ENCODE results near the gene MEGF8.

Gene MEGF8

GRCh38 chr19:42323852-42324654 lies 1.4 kb upstream of the MEGF8 start:
- H3K4me3 ChIP-seq (ENCODE audit: low read depth, low read length), result peak overlapping the region; percentile 47
- TF ChIP-seq CTCF (IDR thresholded peaks at IDR 0.05; ENCODE audit: insufficient read depth, low read depth, low read length, missing control alignments), result no peak
- DNase-seq (ENCODE audit: low read depth), result peak; percentile 27

DNA sequence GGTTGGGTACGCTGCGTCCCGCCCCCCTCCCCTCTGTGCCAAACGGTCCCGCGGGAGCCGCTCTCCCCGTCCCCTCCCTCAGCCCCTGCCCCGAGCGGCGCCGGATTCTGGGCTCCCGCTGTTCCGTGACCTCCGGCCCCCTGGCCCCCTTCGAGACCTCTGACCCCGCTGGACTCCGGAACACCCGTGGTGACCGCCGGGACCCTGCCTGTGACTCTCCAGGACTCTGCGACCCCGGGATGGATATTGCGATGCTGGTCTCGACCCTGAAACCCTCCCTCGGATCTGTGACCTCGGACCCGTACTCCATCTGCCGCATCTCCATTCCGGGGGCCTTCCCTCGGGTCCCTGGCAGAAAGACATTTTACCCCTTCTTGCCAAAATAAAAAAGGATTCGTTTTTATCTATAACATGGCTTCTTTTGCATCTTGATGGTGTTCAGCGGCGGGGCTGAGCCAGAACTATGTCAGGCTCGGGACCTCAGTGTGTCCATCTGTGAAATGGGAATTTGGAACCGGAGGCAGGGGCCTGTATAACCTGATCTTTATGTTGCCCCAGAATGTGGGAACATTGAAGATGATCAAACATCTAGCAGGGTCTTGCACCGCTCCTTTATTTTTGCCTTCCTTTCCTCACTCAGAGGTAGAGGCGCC lies 654 bp upstream of the MEGF8 start:
- peak overlapping the region; percentile 47 for H3K4me3 ChIP-seq (ENCODE audit: low read depth, low read length)
- no peak for TF ChIP-seq CTCF (IDR thresholded peaks at IDR 0.05; ENCODE audit: insufficient read depth, low read depth, low read length, missing control alignments)
- DNase-seq (ENCODE audit: low read depth), result no peak

DNA sequence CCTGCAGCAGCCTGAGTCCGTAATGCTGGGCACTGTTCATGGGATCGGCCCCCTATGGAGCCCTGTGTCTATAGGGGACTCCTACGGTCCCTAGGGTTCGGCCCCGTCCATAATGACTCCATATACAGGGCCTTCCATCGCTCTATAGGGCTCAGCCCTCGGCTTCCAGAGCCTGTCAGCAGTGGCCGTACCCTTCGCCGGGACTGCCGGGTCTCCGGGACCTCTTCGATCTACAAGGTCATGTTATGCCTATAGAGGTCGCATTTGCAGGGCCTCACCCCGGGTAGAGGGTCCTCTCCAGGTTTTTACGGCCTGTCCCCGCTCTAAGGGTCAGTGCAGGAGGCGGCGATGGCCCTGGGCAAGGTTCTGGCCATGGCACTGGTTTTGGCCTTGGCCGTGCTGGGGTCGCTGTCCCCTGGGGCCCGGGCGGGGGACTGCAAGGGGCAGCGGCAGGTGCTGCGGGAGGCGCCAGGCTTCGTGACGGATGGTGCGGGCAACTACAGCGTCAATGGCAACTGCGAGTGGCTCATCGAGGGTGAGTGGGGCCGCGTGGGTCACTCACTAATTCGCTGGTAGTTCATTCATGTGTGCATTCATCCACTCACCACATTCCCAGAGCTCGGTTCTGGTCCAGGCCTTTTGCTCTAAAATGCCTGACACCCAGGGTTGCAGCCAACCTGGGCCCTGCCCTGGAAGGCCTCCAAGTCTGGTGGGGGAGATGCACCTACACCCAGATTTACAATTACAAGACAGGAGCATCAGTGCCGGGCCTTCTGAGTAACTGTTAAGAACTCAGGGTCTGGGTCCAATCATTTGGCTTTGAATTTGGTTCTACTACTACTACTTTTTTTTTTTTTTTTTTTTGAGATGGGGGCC lies 699 bp downstream of the MEGF8 start:
- peak; percentile 47 for DNase-seq (ENCODE audit: low read depth)
- H3K4me3 ChIP-seq (ENCODE audit: low read depth, low read length), result peak overlapping the region; percentile 90
- TF ChIP-seq CTCF (IDR thresholded peaks at IDR 0.05; ENCODE audit: insufficient read depth, low read depth, low read length, missing control alignments), result peak; percentile 27

GRCh38 chr19:42326969-42327368 lies 1.5 kb downstream of the MEGF8 start:
- TF ChIP-seq CTCF (IDR thresholded peaks at IDR 0.05; ENCODE audit: insufficient read depth, low read depth, low read length, missing control alignments), result no peak
- no peak overlapping the region for H3K4me3 ChIP-seq (ENCODE audit: low read depth, low read length)
- no peak for DNase-seq (ENCODE audit: low read depth)

DNA sequence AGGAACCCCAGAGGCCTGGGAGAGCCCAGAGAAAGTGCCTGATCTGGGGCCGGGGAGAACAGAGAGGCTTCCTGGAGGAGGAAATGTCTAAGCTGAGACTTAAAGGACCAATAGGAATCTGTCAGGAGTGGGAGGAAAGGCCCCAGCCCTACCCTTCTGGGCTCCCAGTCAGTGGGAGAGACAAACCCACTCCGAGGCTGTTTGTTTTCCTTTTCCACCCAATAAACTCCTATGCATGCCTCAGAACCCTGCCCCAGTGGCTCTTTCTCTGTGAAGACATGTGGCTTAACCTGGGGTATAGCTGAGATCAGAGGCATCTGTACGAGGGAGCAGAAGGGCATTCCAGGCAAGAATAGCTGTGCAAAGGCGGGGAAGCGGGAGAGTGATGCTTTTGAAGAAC lies 1.9 kb downstream of the MEGF8 start:
- no peak for DNase-seq (ENCODE audit: low read depth)
- no peak for TF ChIP-seq CTCF (IDR thresholded peaks at IDR 0.05; ENCODE audit: insufficient read depth, low read depth, low read length, missing control alignments)
- no peak overlapping the region for H3K4me3 ChIP-seq (ENCODE audit: low read depth, low read length)

- no peak overlapping the region for H3K4me3 ChIP-seq (ENCODE audit: low read depth, low read length)
- no peak for TF ChIP-seq CTCF (IDR thresholded peaks at IDR 0.05; ENCODE audit: insufficient read depth, low read depth, low read length, missing control alignments)
- DNase-seq (ENCODE audit: low read depth), result no peak
These were observed 2.7 kb downstream of the MEGF8 start for GRCh38 chr19:42328106-42328505.
